ENCODE results near the gene CYFIP2.

Gene CYFIP2

GRCh38 chr5:157286761-157287211, 20.9 kb downstream of the CYFIP2 start:
- Histone ChIP-seq H3K9ac (ENCODE audit: low read depth, low read length) (no peak overlapping the region), H3K4me1 (ENCODE audit: insufficient read depth, low read length) (no peaks in the 10 kb centered on the region), H3K36me3 (ENCODE audit: insufficient read depth, low read length) (peaks cover 11% of the 10 kb centered on the region; the same call in 1 of the 2 replicates), H3K9me3 (ENCODE audit: control insufficient read depth, insufficient read depth, low read length) (no peaks in the 10 kb centered on the region)

- Histone ChIP-seq H3K36me3 (ENCODE audit: insufficient read depth, low read length) (peaks cover 11% of the 10 kb centered on the region; the same call in 1 of the 2 replicates), H3K4me1 (ENCODE audit: insufficient read depth, low read length) (no peaks in the 10 kb centered on the region), H3K9me3 (ENCODE audit: control insufficient read depth, insufficient read depth, low read length) (no peaks in the 10 kb centered on the region), H3K9ac (ENCODE audit: low read depth, low read length) (no peak overlapping the region)
Observed at GRCh38 chr5:157288405-157289163, 22.7 kb downstream of the CYFIP2 start.

GRCh38 chr5:157289164-157289819, 23.4 kb downstream of the CYFIP2 start:
- Histone ChIP-seq H3K36me3 (ENCODE audit: insufficient read depth, low read length) (peaks cover 11% of the 10 kb centered on the region; the same call in 1 of the 2 replicates), H3K9ac (ENCODE audit: low read depth, low read length) (no peak overlapping the region), H3K4me1 (ENCODE audit: insufficient read depth, low read length) (no peaks in the 10 kb centered on the region), H3K9me3 (ENCODE audit: control insufficient read depth, insufficient read depth, low read length) (no peaks in the 10 kb centered on the region)

- Histone ChIP-seq H3K9ac (ENCODE audit: low read depth, low read length) (no peak overlapping the region), H3K36me3 (ENCODE audit: insufficient read depth, low read length) (peaks cover 11% of the 10 kb centered on the region; the same call in 1 of the 2 replicates)
Observed at GRCh38 chr5:157290156-157290980, 24.4 kb downstream of the CYFIP2 start.

GRCh38 chr5:157290981-157291711, 25.2 kb downstream of the CYFIP2 start:
- H3K9me3 ChIP-seq (ENCODE audit: control insufficient read depth, insufficient read depth, low read length) = no peaks in the 10 kb centered on the region
- no peak overlapping the region for H3K9ac ChIP-seq (ENCODE audit: low read depth, low read length)
- H3K36me3 ChIP-seq (ENCODE audit: insufficient read depth, low read length) = peaks cover 11% of the 10 kb centered on the region; the same call in 1 of the 2 replicates
- H3K4me1 ChIP-seq (ENCODE audit: insufficient read depth, low read length) = no peaks in the 10 kb centered on the region

More at GRCh38 chr5:157290156-157290980, 24.4 kb downstream of the CYFIP2 start:
- Histone ChIP-seq H3K4me1 (ENCODE audit: insufficient read depth, low read length) (no peaks in the 10 kb centered on the region), H3K9me3 (ENCODE audit: control insufficient read depth, insufficient read depth, low read length) (no peaks in the 10 kb centered on the region)

- Histone ChIP-seq H3K4me1 (ENCODE audit: insufficient read depth, low read length) (no peaks in the 10 kb centered on the region), H3K36me3 (ENCODE audit: insufficient read depth, low read length) (peaks cover 3% of the 10 kb centered on the region; the same call in 1 of the 2 replicates), H3K9ac (ENCODE audit: low read depth, low read length) (no peak overlapping the region), H3K9me3 (ENCODE audit: control insufficient read depth, insufficient read depth, low read length) (no peaks in the 10 kb centered on the region)
Observed at GRCh38 chr5:157292599-157292998, 26.7 kb downstream of the CYFIP2 start.

- peaks cover 4% of the 10 kb centered on the region; the same call in 1 of the 2 replicates for H3K36me3 ChIP-seq (ENCODE audit: insufficient read depth, low read length)
Observed at GRCh38 chr5:157294407-157295091, 28.6 kb downstream of the CYFIP2 start.

GRCh38 chr5:157295247-157295646, 29.3 kb downstream of the CYFIP2 start:
- Histone ChIP-seq H3K4me1 (ENCODE audit: insufficient read depth, low read length) (no peaks in the 10 kb centered on the region), H3K9me3 (ENCODE audit: control insufficient read depth, insufficient read depth, low read length) (no peaks in the 10 kb centered on the region), H3K9ac (ENCODE audit: low read depth, low read length) (no peak overlapping the region), H3K36me3 (ENCODE audit: insufficient read depth, low read length) (peaks cover 4% of the 10 kb centered on the region; the same call in 1 of the 2 replicates)

More at GRCh38 chr5:157294407-157295091, 28.6 kb downstream of the CYFIP2 start:
- no peaks in the 10 kb centered on the region for H3K4me1 ChIP-seq (ENCODE audit: insufficient read depth, low read length)
- H3K9ac ChIP-seq (ENCODE audit: low read depth, low read length) = no peak overlapping the region
- H3K9me3 ChIP-seq (ENCODE audit: control insufficient read depth, insufficient read depth, low read length) = no peaks in the 10 kb centered on the region

- Histone ChIP-seq H3K36me3 (ENCODE audit: insufficient read depth, low read length) (peaks cover 10% of the 10 kb centered on the region; the same call in 1 of the 2 replicates), H3K4me1 (ENCODE audit: insufficient read depth, low read length) (no peaks in the 10 kb centered on the region), H3K9ac (ENCODE audit: low read depth, low read length) (no peak overlapping the region), H3K9me3 (ENCODE audit: control insufficient read depth, insufficient read depth, low read length) (no peaks in the 10 kb centered on the region)
Observed at GRCh38 chr5:157300564-157300963, 34.6 kb downstream of the CYFIP2 start.

- Histone ChIP-seq H3K9me3 (ENCODE audit: control insufficient read depth, insufficient read depth, low read length) (no peaks in the 10 kb centered on the region), H3K36me3 (ENCODE audit: insufficient read depth, low read length) (peaks cover 10% of the 10 kb centered on the region; the same call in 1 of the 2 replicates), H3K4me1 (ENCODE audit: insufficient read depth, low read length) (no peaks in the 10 kb centered on the region), H3K9ac (ENCODE audit: low read depth, low read length) (no peak overlapping the region)
Observed at GRCh38 chr5:157301066-157301465, 35.1 kb downstream of the CYFIP2 start.

GRCh38 chr5:157303023-157303422, 37.1 kb downstream of the CYFIP2 start:
- H3K4me1 ChIP-seq (ENCODE audit: insufficient read depth, low read length) = no peaks in the 10 kb centered on the region
- H3K9ac ChIP-seq (ENCODE audit: low read depth, low read length) = no peak overlapping the region
- peaks cover 7% of the 10 kb centered on the region; the same call in 1 of the 2 replicates for H3K36me3 ChIP-seq (ENCODE audit: insufficient read depth, low read length)
- H3K9me3 ChIP-seq (ENCODE audit: control insufficient read depth, insufficient read depth, low read length) = no peaks in the 10 kb centered on the region

- peaks cover 5% of the 10 kb centered on the region; the same call in 1 of the 2 replicates for H3K36me3 ChIP-seq (ENCODE audit: insufficient read depth, low read length)
- H3K9me3 ChIP-seq (ENCODE audit: control insufficient read depth, insufficient read depth, low read length) = no peaks in the 10 kb centered on the region
- no peak overlapping the region for H3K9ac ChIP-seq (ENCODE audit: low read depth, low read length)
- H3K4me1 ChIP-seq (ENCODE audit: insufficient read depth, low read length) = no peaks in the 10 kb centered on the region
Observed at GRCh38 chr5:157303667-157304327, 37.9 kb downstream of the CYFIP2 start.

- Histone ChIP-seq H3K9me3 (ENCODE audit: control insufficient read depth, insufficient read depth, low read length) (no peaks in the 10 kb centered on the region), H3K4me1 (ENCODE audit: insufficient read depth, low read length) (no peaks in the 10 kb centered on the region), H3K9ac (ENCODE audit: low read depth, low read length) (no peak overlapping the region), H3K36me3 (ENCODE audit: insufficient read depth, low read length) (no peaks in the 10 kb centered on the region)
Observed at GRCh38 chr5:157306081-157306480, 40.2 kb downstream of the CYFIP2 start.
